ENCODE measurements around the gene ASCL3.
"Not testable (repeated sequence)": the region's sequence is repeated elsewhere in the genome, so short reads cannot be mapped to it uniquely, and the experiment has no call there.

The ASCL3 gene

GRCh38 chr11:8980485-8980884 lies 37.7 kb upstream of the ASCL3 start:
- no peak for TF ChIP-seq CTCF (IDR thresholded peaks at IDR 0.05; ENCODE audit: low read depth, low read length)
- no peak for DNase-seq (ENCODE audit: low read depth in 2 of 2)
- H3K4me3 ChIP-seq (replicated peaks in 1 of 2; ENCODE audit: low read depth in 2 of 2, low read length in 2 of 2): no peak overlapping the region

GRCh38 chr11:8979365-8979764 lies 36.5 kb upstream of the ASCL3 start:
- not testable (repeated sequence) for DNase-seq (ENCODE audit: low read depth in 2 of 2); H3K4me3 ChIP-seq (replicated peaks in 1 of 2; ENCODE audit: low read depth in 2 of 2, low read length in 2 of 2)

- TF ChIP-seq CTCF (IDR thresholded peaks at IDR 0.05; ENCODE audit: low read depth, low read length): no peak
- DNase-seq (ENCODE audit: low read depth in 2 of 2): no peak
- H3K4me3 ChIP-seq (replicated peaks in 1 of 2; ENCODE audit: low read depth in 2 of 2, low read length in 2 of 2): no peak overlapping the region
Observed at GRCh38 chr11:8973121-8973520, 30.3 kb upstream of the ASCL3 start.

GRCh38 chr11:8971924-8972316 lies 29.1 kb upstream of the ASCL3 start:
- no peak overlapping the region for H3K4me3 ChIP-seq (replicated peaks in 1 of 2; ENCODE audit: low read depth in 2 of 2, low read length in 2 of 2)
- no peak for TF ChIP-seq CTCF (IDR thresholded peaks at IDR 0.05; ENCODE audit: low read depth, low read length)

GRCh38 chr11:8971196-8971923 lies 28.5 kb upstream of the ASCL3 start:
- no peak for TF ChIP-seq CTCF (IDR thresholded peaks at IDR 0.05; ENCODE audit: low read depth, low read length)
- no peak for DNase-seq (ENCODE audit: low read depth in 2 of 2)
- no peak overlapping the region for H3K4me3 ChIP-seq (replicated peaks in 1 of 2; ENCODE audit: low read depth in 2 of 2, low read length in 2 of 2)

More at GRCh38 chr11:8971924-8972316, 29.1 kb upstream of the ASCL3 start:
- no peak for DNase-seq (ENCODE audit: low read depth in 2 of 2)

- no peak for TF ChIP-seq CTCF (IDR thresholded peaks at IDR 0.05; ENCODE audit: low read depth, low read length)
- DNase-seq (ENCODE audit: low read depth in 2 of 2): no peak
- H3K4me3 ChIP-seq (replicated peaks in 1 of 2; ENCODE audit: low read depth in 2 of 2, low read length in 2 of 2): no peak overlapping the region
Observed at GRCh38 chr11:8967184-8967583, 24.4 kb upstream of the ASCL3 start.

- peak within 1 kb of the TSS; percentile 93 to 94 for H3K4me3 ChIP-seq (replicated peaks in 1 of 2; ENCODE audit: low read depth in 2 of 2, low read length in 2 of 2)
- no peak for TF ChIP-seq CTCF (IDR thresholded peaks at IDR 0.05; ENCODE audit: low read depth, low read length)
- DNase-seq (ENCODE audit: low read depth in 2 of 2): peak; percentile 85 to 89
Observed at GRCh38 chr11:8964324-8965320, 21.8 kb upstream of the ASCL3 start, which contains the start of gene TMEM9B. TSS of gene TMEM9B (minus strand) at chr11:8964442. CDS start at chr11:8964313, 129 bp downstream.

All from cardiac fibroblast (primary cell).